ENCODE data around the gene REEP3.
"Not testable (repeated sequence)": the region's sequence is repeated elsewhere in the genome, so short reads cannot be mapped to it uniquely, and the experiment has no call there.

The REEP3 gene

GRCh38 chr10:63553473-63553872 lies 32.3 kb downstream of the REEP3 start:
- no peak for DNase-seq

DNA sequence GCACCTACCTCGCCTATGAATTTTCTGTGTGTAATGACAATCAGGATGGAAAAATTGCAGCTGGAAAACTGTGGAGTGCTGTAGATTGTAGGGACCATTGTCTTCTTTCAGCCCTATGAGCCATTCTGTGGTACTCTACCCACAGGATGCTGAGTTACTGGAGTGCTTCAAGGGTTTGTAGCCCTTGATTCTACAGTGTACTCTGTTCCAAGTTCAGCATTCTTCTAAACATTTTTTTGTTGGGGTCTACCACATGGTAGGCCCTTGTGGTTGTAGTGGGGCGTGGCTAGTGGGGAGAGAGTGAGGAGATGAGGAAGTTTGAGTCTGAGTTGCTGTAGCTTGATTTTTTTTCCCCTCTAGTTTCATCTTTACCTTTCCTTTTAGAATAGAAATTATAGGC lies 33.5 kb downstream of the REEP3 start:
- no peak for DNase-seq

DNA sequence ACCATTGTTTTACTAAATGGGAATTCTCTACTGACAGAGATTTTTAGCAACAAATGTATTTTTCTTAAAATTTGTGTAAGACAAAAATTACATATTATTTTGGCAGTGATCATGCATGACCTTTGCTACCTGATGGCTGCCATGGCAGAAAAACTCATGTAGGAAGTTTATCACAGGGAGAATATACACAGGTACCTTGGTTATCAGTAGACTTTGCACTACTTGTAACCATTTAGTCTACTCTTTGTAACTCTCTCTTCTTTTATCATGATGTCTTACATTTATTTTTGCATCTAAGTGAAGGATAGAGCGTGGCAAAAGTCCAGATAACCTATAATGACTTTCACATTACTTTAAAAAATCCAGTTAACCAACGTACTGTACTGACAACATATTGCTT lies 34.1 kb downstream of the REEP3 start:
- no peak for DNase-seq

DNA sequence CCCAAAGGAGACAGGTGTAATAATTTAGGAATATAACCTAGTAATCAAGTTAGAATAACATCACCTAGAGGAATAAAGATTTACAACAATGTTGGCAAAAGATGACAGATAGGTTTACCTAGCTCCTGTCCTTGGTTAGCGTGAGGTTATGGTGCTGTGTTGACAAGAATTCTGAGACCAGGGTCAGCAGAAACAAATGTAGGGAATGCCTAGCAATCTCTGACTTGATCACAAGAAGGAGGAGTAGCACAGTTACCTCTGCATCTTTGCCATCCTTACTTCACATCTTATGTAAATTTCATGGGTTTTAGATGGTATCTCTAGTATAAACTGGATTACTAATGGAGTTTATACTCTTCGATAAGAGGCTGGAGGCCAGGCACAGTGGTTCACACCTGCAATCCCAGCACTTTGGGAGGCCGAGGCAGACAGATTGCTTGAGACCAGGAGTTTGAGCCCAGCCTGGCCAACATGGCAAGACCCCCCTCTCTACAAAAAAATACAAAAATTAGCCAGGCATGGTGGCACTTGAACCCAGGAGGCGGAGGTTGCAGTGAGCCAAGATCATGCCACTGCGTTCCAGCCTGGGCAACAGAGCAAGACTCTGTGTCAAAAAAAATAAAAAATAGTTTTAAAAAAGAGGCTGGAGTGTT lies 37.1 kb downstream of the REEP3 start:
- DNase-seq, result no peak

GRCh38 chr10:63561341-63561740 lies 40.1 kb downstream of the REEP3 start:
- DNase-seq, result no peak

DNA sequence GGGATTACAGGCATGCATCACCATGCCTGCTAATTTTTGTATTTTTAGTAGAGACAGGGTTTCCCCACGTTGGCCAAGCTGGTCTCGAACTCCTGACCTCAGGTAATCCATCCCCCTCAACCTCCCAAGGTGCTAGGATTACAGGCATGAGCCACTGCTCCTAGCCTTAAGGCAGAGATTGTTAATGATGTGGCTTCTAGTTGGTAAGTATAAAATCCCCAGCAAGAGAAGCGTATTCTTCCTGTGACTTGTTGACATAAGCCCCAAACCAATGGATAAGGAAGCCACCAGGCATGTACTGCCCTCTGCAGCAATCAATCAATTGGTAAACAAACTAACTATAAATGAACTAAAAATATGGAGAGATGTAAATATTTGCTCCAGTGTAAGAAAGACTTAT lies 41.2 kb downstream of the REEP3 start:
- no peak for DNase-seq

- no peak for DNase-seq
Measured at GRCh38 chr10:63562857-63563256, 41.7 kb downstream of the REEP3 start.

GRCh38 chr10:63563623-63564022 lies 42.4 kb downstream of the REEP3 start:
- DNase-seq, result no peak

DNA sequence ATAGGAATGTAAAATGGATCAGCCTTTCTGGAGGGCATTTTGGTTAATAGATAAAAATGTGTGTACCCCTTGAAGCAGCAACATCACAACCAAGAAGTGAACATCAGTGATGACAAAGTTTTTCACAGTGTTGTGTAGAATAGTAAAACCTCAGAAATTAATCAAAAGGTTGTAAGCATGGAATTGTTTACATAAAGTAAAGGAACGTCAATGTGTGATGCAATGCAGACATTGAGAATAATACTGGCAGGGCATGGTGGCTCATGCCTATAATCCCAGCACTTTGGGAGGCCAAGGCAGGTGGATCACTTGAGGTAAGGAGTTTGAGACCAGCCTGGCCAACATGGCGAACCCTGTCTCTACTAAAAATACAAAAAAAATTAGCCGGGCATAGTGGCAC lies 43.5 kb downstream of the REEP3 start:
- not testable (repeated sequence) for DNase-seq

DNA sequence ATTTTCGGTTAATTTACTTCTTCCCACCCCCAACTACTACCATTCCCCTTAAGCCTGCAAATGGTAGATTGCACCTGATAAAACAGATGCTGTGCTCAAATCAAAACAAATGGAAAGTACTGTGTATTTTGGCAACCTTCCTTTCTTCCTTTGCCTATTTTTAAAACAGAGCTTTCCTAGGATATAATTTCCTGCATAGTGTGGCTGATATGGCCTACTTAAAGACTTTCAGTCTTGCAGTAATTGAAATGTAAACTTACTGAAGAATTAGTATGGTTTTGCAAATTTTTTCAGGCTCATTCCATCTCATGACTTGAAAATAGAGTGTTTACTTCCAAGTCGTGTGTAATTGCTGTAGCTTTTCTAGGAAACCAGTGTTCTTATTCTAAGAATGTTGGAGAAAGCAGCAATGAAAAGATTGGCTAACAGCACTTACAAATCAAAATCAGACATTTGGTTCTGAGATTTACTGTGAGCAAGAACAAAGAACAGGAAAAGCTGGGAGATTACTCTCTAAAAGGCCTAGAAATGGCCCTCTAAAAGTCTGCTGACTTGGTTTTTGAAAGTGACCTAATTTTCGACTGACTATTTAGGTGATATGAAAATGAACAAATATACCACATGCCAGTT lies 52.0 kb downstream of the REEP3 start:
- DNase-seq, result no peak

GRCh38 chr10:63574011-63574410 lies 52.8 kb downstream of the REEP3 start:
- DNase-seq, result no peak

- DNase-seq, result no peak
Measured at GRCh38 chr10:63576501-63576900, 55.3 kb downstream of the REEP3 start.

DNA sequence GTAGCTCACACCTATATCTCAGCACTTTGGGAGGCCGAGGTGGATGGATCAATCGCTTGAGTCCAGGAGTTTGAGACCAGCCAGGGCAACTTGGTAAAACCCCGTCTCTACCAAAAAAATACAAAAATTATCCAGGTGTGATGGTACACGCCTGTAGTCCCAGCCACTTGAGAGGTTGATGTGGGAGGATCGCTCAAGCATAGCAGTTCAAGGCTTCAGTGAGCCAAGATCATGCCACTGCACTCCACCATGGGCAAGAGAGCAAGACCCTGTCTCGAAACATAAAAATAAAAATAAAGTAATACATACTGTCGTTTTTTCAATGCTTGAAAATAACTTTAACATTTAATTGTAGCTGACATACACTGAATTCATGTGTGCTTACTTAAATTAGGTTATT lies 57.3 kb downstream of the REEP3 start:
- DNase-seq, result no peak

- DNase-seq, result no peak
Measured at GRCh38 chr10:63579371-63580014, 58.3 kb downstream of the REEP3 start.

DNA sequence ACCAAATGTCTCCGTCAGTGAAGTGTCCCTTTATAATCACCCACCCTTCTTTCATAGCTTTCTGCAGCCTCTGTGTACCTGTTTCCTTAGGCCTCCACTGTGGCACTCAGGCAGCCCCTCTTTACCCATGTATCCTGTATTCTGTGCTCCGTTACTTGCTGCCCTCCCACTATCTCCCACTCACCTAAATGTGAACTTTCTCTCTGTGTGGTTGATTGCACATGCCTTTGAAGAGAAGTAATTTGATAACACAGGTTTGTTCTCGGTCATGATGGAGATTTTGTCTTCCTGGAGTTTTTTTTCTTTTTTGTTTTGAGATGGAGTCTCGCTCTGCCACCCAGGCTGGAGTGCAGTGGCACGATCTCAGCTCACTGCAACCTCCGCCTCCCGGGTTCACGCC lies 61.5 kb downstream of the REEP3 start:
- no peak for DNase-seq

DNA sequence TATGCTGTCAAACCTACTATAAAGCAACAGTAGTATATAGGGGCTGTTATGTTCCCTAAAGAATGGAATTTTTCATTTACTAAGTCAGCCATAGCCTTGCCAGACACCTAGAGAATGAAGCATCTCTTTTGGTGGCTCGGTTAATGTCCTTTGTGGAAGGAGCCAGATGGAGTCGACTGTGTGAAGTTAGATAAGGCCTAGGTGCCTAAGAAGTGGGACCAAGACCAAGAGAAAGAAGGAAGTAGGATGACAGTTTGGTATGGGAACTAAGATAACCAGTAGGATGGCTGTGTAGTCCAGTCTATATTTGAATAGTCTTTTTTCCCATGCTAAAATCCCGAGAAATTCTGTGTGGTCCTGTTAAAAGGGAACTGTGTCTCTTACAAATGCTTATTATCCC lies 62.2 kb downstream of the REEP3 start:
- DNase-seq, result no peak

DNA sequence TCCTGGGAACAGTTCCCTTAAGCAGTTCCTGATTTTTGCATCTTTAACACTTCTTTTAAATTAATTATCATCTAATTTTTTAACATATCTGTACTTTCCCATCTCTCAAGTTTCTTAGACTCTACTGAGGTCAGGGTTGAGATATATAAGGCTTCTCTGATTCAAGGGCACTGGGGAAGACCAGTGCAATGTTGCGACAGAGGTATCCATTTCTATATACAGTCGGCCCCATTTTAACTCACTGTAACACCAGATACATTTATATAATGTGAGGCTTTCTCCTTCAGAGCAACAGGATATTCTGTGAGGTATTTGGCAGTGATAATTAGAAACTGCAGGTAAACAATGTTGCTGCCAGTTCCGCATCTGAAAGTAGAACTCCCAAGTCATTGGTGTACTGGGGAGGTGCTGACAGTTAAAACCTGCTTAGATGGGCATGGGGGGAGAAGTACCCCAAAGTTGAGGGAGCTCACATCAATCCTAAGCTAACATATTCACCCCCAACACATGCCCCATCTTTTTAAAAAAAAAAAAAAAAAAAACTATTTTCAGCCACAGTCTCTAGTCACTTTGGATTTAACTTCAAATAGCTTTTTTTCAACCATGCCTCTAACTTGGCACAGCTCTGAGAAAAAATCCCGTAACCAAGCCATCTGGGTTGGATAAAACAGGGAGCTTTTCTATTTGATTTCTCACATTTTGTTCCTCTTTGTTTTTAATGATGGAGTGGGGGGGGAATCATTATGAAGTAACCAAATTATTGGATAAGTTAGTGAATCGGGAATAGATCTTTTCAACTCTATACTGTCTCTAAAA lies 62.9 kb downstream of the REEP3 start:
- no peak for DNase-seq

GRCh38 chr10:63584725-63585035 lies 63.5 kb downstream of the REEP3 start:
- no peak for DNase-seq

GRCh38 chr10:63585041-63585440 lies 63.8 kb downstream of the REEP3 start:
- DNase-seq, result no peak

GRCh38 chr10:63586043-63586442 lies 64.8 kb downstream of the REEP3 start:
- no peak for DNase-seq

- no peak for DNase-seq
Measured at GRCh38 chr10:63587191-63587590, 66.0 kb downstream of the REEP3 start.

DNA sequence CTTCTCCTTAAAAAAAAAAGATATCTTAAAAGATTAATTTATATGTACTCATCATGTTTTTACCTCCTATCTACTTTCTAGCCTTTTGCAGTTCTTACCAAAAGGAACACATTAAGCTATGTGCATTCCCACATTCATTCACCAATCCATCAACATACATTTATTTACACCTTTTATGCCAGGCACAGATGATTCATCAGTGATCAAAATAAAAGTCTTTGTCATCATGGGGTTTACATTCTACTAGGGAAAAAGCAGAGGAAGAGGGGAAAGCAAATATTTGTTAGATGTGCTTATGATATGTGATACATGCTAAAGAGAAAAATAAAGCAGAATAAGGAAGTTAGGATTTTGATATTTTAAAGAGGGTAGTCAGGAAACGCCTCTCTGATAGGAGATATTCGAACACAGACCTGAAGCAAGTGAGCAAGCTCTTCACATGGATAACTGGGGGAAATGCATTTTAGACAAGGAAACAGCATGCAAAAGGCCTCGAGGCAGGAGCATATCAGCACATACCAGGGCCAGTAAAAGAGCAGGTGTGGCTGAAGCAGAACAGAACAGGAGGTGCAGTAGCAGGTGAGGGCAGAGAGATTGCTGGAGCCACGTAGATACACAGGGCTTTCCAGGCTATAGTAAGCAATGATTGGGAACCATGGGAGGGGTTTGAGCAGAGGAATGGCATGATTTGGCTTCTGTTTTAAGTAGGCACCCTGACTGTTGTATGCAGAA lies 67.4 kb downstream of the REEP3 start:
- DNase-seq, result no peak
